H1 (cell line): ENCODE results near the gene UVRAG. TPM values are rescaled to one million over a fixed set of nuclear protein-coding genes. Genes with fewer than 3 reads are reported as not detected.

ENCODE experiments used
- CTCF ChIA-PET: fragments of 300-600 bp; sonication (Branson Sonifier 250); formaldehyde crosslinking; loops from one replicate; lab custom pipeline; 2021; ENCODE audit not compliant: partially characterized antibody; lab: Charles Lee
- POLR2A ChIA-PET: fragments of 300-600 bp; sonication (Branson Sonifier 250); formaldehyde crosslinking; loops from one replicate; lab custom pipeline; 2021; ENCODE audit warnings: inconsistent platforms; ENCODE audit not compliant: partially characterized antibody; lab: Charles Lee
- DNase-seq, 2 experiments: peaks; one replicate each; pipeline versions ENCODE4 v3.0.0 to v3.0.0-alpha.2; 2010 to 2022; ENCODE audit warnings: low spot score in 2 of 2, low read depth in 1 of 2, mixed read lengths in 1 of 2
- FAIRE-seq: peaks from 2 replicates; lab custom pipeline; 2011; peaks lifted over from hg19 to GRCh38; lab: Jason Lieb, UNC
- H2AFZ ChIP-seq: 2 replicates; pipeline ENCODE4 v1.8.1; 2012; ENCODE audit warnings: low read length, inconsistent platforms
- H2AK5ac ChIP-seq: 2 replicates; pipeline ENCODE4 v1.6.1; 2013; ENCODE audit warnings: low read depth, low read length
- H2BK120ac ChIP-seq: replicated peaks from 2 replicates; pipeline ENCODE3; 2013; ENCODE audit warnings: low read depth, low read length, inconsistent platforms
- H2BK12ac ChIP-seq: 2 replicates; pipeline ENCODE4 v1.6.1; 2013; ENCODE audit warnings: low read depth, low read length
- H2BK15ac ChIP-seq: 2 replicates; pipeline ENCODE4 v1.6.1; 2013; ENCODE audit warnings: low read length
- H2BK20ac ChIP-seq: 2 replicates; pipeline ENCODE4 v1.6.1; 2013; ENCODE audit warnings: low read length
- H2BK5ac ChIP-seq: 2 replicates; pipeline ENCODE4 v1.6.1; 2013; ENCODE audit warnings: low read depth, low read length
- H3K14ac ChIP-seq: 2 replicates; pipeline ENCODE4 v1.6.1; 2013; ENCODE audit warnings: inconsistent platforms; ENCODE audit not compliant: insufficient read length
- H3K18ac ChIP-seq: 2 replicates; pipeline ENCODE4 v1.6.1; 2013; ENCODE audit warnings: low read length; ENCODE audit errors: extremely low read depth
- H3K23ac ChIP-seq: 2 replicates; pipeline ENCODE4 v1.6.1; 2013; ENCODE audit warnings: inconsistent platforms; ENCODE audit not compliant: insufficient read length
- H3K23me2 ChIP-seq: 2 replicates; pipeline ENCODE4 v1.6.1; 2013; ENCODE audit warnings: low read depth, low read length
- H3K27ac ChIP-seq: 2 replicates; pipeline ENCODE4 v1.6.1; 2011; ENCODE audit warnings: low read depth, low read length, inconsistent platforms
- H3K27me3 ChIP-seq, 4 experiments: replicated peaks in 1 of 4; 1 replicate in 1 of 4; 2 replicates in 3 of 4; pipeline versions ENCODE4 v1.6.1 to v1.8.1; 2011 to 2013; ENCODE audit warnings: low read length in 3 of 4, mild to moderate bottlenecking in 3 of 4, inconsistent platforms in 2 of 4, mixed read lengths in 2 of 4, moderate library complexity in 1 of 4; ENCODE audit not compliant: control insufficient read depth in 3 of 4, insufficient read depth in 3 of 4; ENCODE audit errors: extremely low read depth in 1 of 4
- H3K36me3 ChIP-seq, 4 experiments: 2 replicates each; pipeline versions ENCODE4 v1.6.1 to v1.8.1; 2011 to 2013; ENCODE audit warnings: mild to moderate bottlenecking in 4 of 4, low read length in 3 of 4, moderate library complexity in 2 of 4, control low read depth in 1 of 4, inconsistent platforms in 1 of 4; ENCODE audit not compliant: insufficient read depth in 4 of 4, control insufficient read depth in 2 of 4
- H3K4ac ChIP-seq: replicated peaks from 2 replicates; pipeline ENCODE3; 2013; ENCODE audit warnings: low read length, low read depth, mixed read lengths, inconsistent platforms; ENCODE audit not compliant: insufficient read length
- H3K4me1 ChIP-seq, 4 experiments: replicated peaks in 1 of 4; 1 replicate in 1 of 4; 2 replicates in 3 of 4; pipeline versions ENCODE4 v1.6.1 to v1.8.1; 2011 to 2013; ENCODE audit warnings: low read length in 3 of 4, inconsistent platforms in 2 of 4, mixed read lengths in 1 of 4; ENCODE audit not compliant: insufficient read depth in 4 of 4, control insufficient read depth in 3 of 4
- H3K4me2 ChIP-seq, 2 experiments: 2 replicates each; pipeline versions ENCODE4 v1.6.1 to v1.8.1; 2011 to 2013; ENCODE audit warnings: low read depth in 2 of 2, low read length in 2 of 2, control low read depth in 1 of 2, inconsistent platforms in 1 of 2, mild to moderate bottlenecking in 1 of 2; ENCODE audit not compliant: insufficient read depth in 1 of 2
- H3K4me3 ChIP-seq, 4 experiments: fragments of 200-600, 300-600 bp in 1 of 4; sonication (generic), shearing (Covaris generic), sonication (Bioruptor Twin) in 1 of 4; 2 replicates each; pipeline versions ENCODE4 v1.5.1 to v1.8.1; 2011 to 2016; ENCODE audit warnings: low read length in 4 of 4, low read depth in 3 of 4, control low read depth in 2 of 4, inconsistent platforms in 2 of 4, mild to moderate bottlenecking in 2 of 4, mixed read lengths in 1 of 4, moderate library complexity in 1 of 4; ENCODE audit not compliant: insufficient read depth in 2 of 4; ENCODE audit errors: extremely low read depth in 1 of 4
- H3K56ac ChIP-seq: replicated peaks from 2 replicates; pipeline ENCODE3; 2013; ENCODE audit warnings: low read depth, mild to moderate bottlenecking, mixed read lengths, low read length, inconsistent platforms; ENCODE audit not compliant: insufficient read length
- H3K79me1 ChIP-seq: 2 replicates; pipeline ENCODE4 v1.6.1; 2013; ENCODE audit warnings: low read depth, low read length, control low read depth
- H3K79me2 ChIP-seq, 2 experiments: 2 replicates each; pipeline versions ENCODE4 v1.6.1 to v1.8.1; 2012 to 2013; ENCODE audit warnings: low read length in 2 of 2, mild to moderate bottlenecking in 2 of 2, inconsistent platforms in 1 of 2; ENCODE audit not compliant: insufficient read depth in 2 of 2, control insufficient read depth in 1 of 2
- H3K9ac ChIP-seq, 4 experiments: replicated peaks in 1 of 4; 1 replicate in 1 of 4; 2 replicates in 3 of 4; pipeline versions ENCODE4 v1.6.1 to v1.8.1; 2011 to 2013; ENCODE audit warnings: low read depth in 3 of 4, low read length in 3 of 4, control low read depth in 2 of 4, mild to moderate bottlenecking in 2 of 4, moderate library complexity in 2 of 4, inconsistent platforms in 1 of 4; ENCODE audit errors: extremely low read depth in 1 of 4
- H3K9me3 ChIP-seq, 2 experiments: 2 replicates each; pipeline versions ENCODE4 v1.6.1 to v1.8.1; 2012 to 2013; ENCODE audit warnings: mild to moderate bottlenecking in 2 of 2, moderate library complexity in 2 of 2, control low read depth in 1 of 2, inconsistent platforms in 1 of 2, low read depth in 1 of 2, low read length in 1 of 2, mixed read lengths in 1 of 2; ENCODE audit not compliant: insufficient read depth in 2 of 2
- H4K20me1 ChIP-seq, 2 experiments: replicated peaks in 1 of 2; 2 replicates each; pipeline versions ENCODE3 to v1.8.1; 2011 to 2013; ENCODE audit warnings: inconsistent platforms in 2 of 2, low read length in 2 of 2, mild to moderate bottlenecking in 1 of 2; ENCODE audit not compliant: insufficient read depth in 2 of 2, control insufficient read depth in 1 of 2
- H4K5ac ChIP-seq: 2 replicates; pipeline ENCODE4 v1.6.1; 2013; ENCODE audit warnings: low read length, low read depth, mixed read lengths, inconsistent platforms; ENCODE audit not compliant: insufficient read length
- H4K8ac ChIP-seq: 2 replicates; pipeline ENCODE4 v1.8.0; 2013; ENCODE audit warnings: mild to moderate bottlenecking, moderate library complexity, low read length, inconsistent platforms; ENCODE audit not compliant: insufficient read depth; ENCODE audit errors: extremely low read depth
- H4K91ac ChIP-seq: replicated peaks from 2 replicates; pipeline ENCODE3; 2013; ENCODE audit warnings: low read length, mixed read lengths, inconsistent platforms; ENCODE audit not compliant: insufficient read length
- BRCA1 ChIP-seq: IDR thresholded peaks from 2 replicates; pipeline ENCODE4 v1.6.1; 2012; ENCODE audit warnings: low read depth, low read length, improper control_type of control experiment
- CBX8 ChIP-seq: fragments of 300-800, 300-1000 bp; sonication (generic); IDR thresholded peaks from 2 replicates; pipeline ENCODE4 v1.7.1; 2016; ENCODE audit warnings: low read depth, low read length, borderline replicate concordance
- EP300 ChIP-seq, 2 experiments: IDR thresholded peaks; 1 replicate in 1 of 2; 2 replicates in 1 of 2; pipeline ENCODE4 v1.6.1; 2011 to 2012; ENCODE audit warnings: low read depth in 2 of 2, low read length in 2 of 2, mild to moderate bottlenecking in 2 of 2, borderline replicate concordance in 1 of 2, inconsistent platforms in 1 of 2, moderate library complexity in 1 of 2
- FOSL1 ChIP-seq: IDR thresholded peaks from 2 replicates; pipeline ENCODE4 v1.6.1; 2011; ENCODE audit warnings: mild to moderate bottlenecking, low read depth, low read length, moderate library complexity; ENCODE audit not compliant: insufficient read depth
- POLR2A ChIP-seq, 2 experiments: IDR thresholded peaks; 1 replicate in 1 of 2; 2 replicates in 1 of 2; pipeline ENCODE4 v1.6.1; 2011; ENCODE audit warnings: low read depth in 2 of 2, low read length in 2 of 2, mild to moderate bottlenecking in 2 of 2; ENCODE audit errors: control extremely low read depth in 1 of 2
- SIX5 ChIP-seq: IDR thresholded peaks from 2 replicates; pipeline ENCODE4 v1.6.1; 2011; ENCODE audit warnings: mild to moderate bottlenecking, low read depth, low read length
- SP4 ChIP-seq: IDR thresholded peaks from 2 replicates; pipeline ENCODE4 v1.6.1; 2012; ENCODE audit warnings: low read length, inconsistent platforms
- TAF7 ChIP-seq: optimal IDR thresholded peaks from 2 replicates; pipeline ENCODE3; 2011; ENCODE audit warnings: low read depth, mild to moderate bottlenecking, inconsistent platforms, low read length, moderate library complexity, borderline replicate concordance
- TBP ChIP-seq: IDR thresholded peaks from 2 replicates; pipeline ENCODE4 v1.6.1; 2011; ENCODE audit warnings: low read depth, low read length, improper control_type of control experiment
- TEAD4 ChIP-seq: IDR thresholded peaks from 2 replicates; pipeline ENCODE4 v1.6.1; 2012; ENCODE audit warnings: low read depth, low read length, inconsistent platforms, mixed read lengths
- WGBS, 2 experiments: shearing (Covaris generic) in 1 of 2; methylation state at CpG; one replicate each; pipeline versions ENCODE4 v1.1.6 to v1.1.7; 2013 to 2015; ENCODE audit warnings: low lambda C conversion rate in 2 of 2, mixed read lengths in 2 of 2, inconsistent platforms in 1 of 2, low coverage in 1 of 2, missing lambda C conversion rate in 1 of 2; ENCODE audit not compliant: insufficient replicate concordance in 2 of 2, insufficient coverage in 1 of 2, insufficient read length in 1 of 2; ENCODE audit errors: extremely low coverage in 1 of 2, missing lambda C conversion rate in 1 of 2; 5-methylcytosine and 5-hydroxymethylcytosine counted together
- polyA plus RNA-seq, 7 experiments: library from polyadenylated mRNA; depleted of rRNA in 3 of 7; stranded (reverse) in 5 of 7; unstranded in 2 of 7; fragments of >200 nt in 5 of 7; fragments of 200-250 nt in 2 of 7; gene quantifications; 1 replicate in 5 of 7; 2 replicates in 1 of 7; 4 replicates in 1 of 7; pipeline versions ENCODE4 v1.2.1 to v1.2.3, GENCODE V29; 2011 to 2013; ENCODE audit warnings: missing spikeins in 2 of 7, mixed read lengths in 2 of 7
- total RNA-seq: library from RNA; stranded (reverse); fragmentation: NEBNext Ultra II Directional; extraction: Animal tissue kit (Norgen Biotek cat#: 25700); gene quantifications from 2 replicates; pipeline ENCODE4 v1.2.1, GENCODE V29; 2021
- TF ChIP-seq, protein P1 (sequence below): IDR thresholded peaks from 2 replicates; pipeline ENCODE4 v1.6.1; 2011; ENCODE audit warnings: low read depth, mild to moderate bottlenecking, low read length; ENCODE audit not compliant: insufficient read depth

Gene UVRAG
- total and polyA plus RNA-seq, 2 of the 8 experiments (the other 6 are each of a cell fraction or from before 2014, with no cell fraction given): 5.5 to 14.7 TPM

DNA sequence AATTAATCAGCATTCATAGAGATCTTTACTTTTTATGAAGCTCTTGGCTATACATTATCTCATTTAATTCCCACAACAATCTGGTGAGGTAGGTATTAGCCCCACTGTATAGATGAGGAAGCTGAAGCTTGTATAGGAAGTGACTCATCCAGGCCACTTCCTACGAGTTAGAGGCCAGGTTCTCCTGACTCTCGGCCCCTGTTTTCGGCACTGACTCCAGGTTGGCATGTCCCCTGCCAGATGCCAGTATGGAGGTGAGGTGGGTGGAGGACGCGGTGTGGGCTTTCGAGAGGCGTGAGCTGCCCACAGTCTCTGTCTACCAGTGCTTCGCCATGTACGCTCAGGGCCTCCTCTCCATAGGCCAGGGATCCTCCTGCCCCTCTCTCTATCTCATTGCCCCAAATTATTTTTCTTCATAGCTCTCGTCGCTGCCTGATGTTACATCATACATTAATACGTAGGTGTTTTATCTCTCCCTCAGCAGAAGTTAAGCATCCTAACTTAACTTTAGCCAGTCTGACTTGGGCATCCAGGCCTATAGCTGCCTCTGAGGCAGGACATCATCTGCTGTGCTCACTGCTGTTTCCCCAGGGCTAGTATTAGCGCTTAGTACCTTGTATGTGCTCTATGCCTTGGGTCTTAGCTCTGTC is 37.4 kb upstream of the UVRAG start:
- TF ChIP-seq SIX5: no peak
- TF ChIP-seq FOSL1: no peak
- TF ChIP-seq TEAD4: no peak
- no peak for TF ChIP-seq BRCA1
- no peak for TF ChIP-seq SP4
- no peak for TF ChIP-seq POLR2A (IDR thresholded peaks at IDR 0.05; ENCODE audit: control extremely low read depth in 1 of 2, low read depth in 2 of 2, low read length in 2 of 2)
- TF ChIP-seq, protein P1, sequence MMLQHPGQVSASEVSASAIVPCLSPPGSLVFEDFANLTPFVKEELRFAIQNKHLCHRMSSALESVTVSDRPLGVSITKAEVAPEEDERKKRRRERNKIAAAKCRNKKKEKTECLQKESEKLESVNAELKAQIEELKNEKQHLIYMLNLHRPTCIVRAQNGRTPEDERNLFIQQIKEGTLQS: no peak
- TF ChIP-seq EP300 (IDR thresholded peaks at IDR 0.05; ENCODE audit: borderline replicate concordance in 1 of 2, low read depth in 2 of 2, low read length in 2 of 2): no peak
- no peak for TF ChIP-seq CBX8
- no peak for TF ChIP-seq TAF7
- no peak for TF ChIP-seq TBP
- H3K4ac ChIP-seq: no peak overlapping the region
- H3K4me3 ChIP-seq: no peak overlapping the region
- no peaks in the 10 kb centered on the region for H3K79me2 ChIP-seq
- no peak overlapping the region for H4K91ac ChIP-seq
- no peaks in the 10 kb centered on the region for H3K23me2 ChIP-seq
- H3K36me3 ChIP-seq: no peaks in the 10 kb centered on the region
- H2BK12ac ChIP-seq: no peak overlapping the region
- H3K23ac ChIP-seq: no peak overlapping the region
- H2AK5ac ChIP-seq: no peak overlapping the region
- DNase-seq: no peak
- CTCF ChIA-PET: interaction anchor here (1.2 to 3.1 kb wide), 4 partner anchors 9 to 87 kb away, joined by 3 to 10 read pairs (median 4); partner anchors contain the start of gene DGAT2
- H3K9me3 ChIP-seq: no peaks in the 10 kb centered on the region
- H4K20me1 ChIP-seq: no peaks in the 10 kb centered on the region
- no peak overlapping the region for H3K9ac ChIP-seq
- H3K14ac ChIP-seq: no peak overlapping the region
- no peak overlapping the region for H2BK120ac ChIP-seq
- no peaks in the 10 kb centered on the region for H3K27me3 ChIP-seq
- no peak overlapping the region for H3K27ac ChIP-seq
- H2BK20ac ChIP-seq: no peak overlapping the region
- H3K56ac ChIP-seq: no peak overlapping the region
- no peak overlapping the region for H3K18ac ChIP-seq
- H2BK5ac ChIP-seq: no peak overlapping the region
- H3K4me2 ChIP-seq: no peak overlapping the region
- H2AFZ ChIP-seq: no peak overlapping the region
- FAIRE-seq: no peak
- no peak overlapping the region for H4K5ac ChIP-seq
- H2BK15ac ChIP-seq: no peak overlapping the region
- H3K4me1 ChIP-seq: peaks cover 0 to 8% (median 4%) of the 10 kb centered on the region in 4 experiments; a peak in 5 of 7 replicates
- WGBS, 2 experiments: 88% methylated on average over 13 of the region's 13 CpGs; no CpG with 5 or more reads in 1 of the 2 experiments
- no peaks in the 10 kb centered on the region for H3K79me1 ChIP-seq
- POLR2A ChIA-PET: no interaction called here
- H4K8ac ChIP-seq: no peak overlapping the region
